Loucy (cell line): ENCODE measurements around the gene CTAGE6.
"Not testable (repeated sequence)": the region's sequence is repeated elsewhere in the genome, so short reads cannot be mapped to it uniquely, and the experiment has no call there.

ENCODE experiments used
- EZH2phosphoT487 ChIP-seq: fragments of 200-600 bp; IDR thresholded peaks from 2 replicates; pipeline ENCODE4 v1.6.1; 2018; ENCODE audit warnings: antibody characterized with exemption, mild to moderate bottlenecking, moderate library complexity, borderline replicate concordance
- TF ChIP-seq, protein P1 (sequence below): fragments of 200-600 bp; sonication (generic); conservative IDR thresholded peaks from 2 replicates; pipeline ENCODE4 v1.5.1; 2014; ENCODE audit warnings: mild to moderate bottlenecking, antibody characterized with exemption, low read length

- TF ChIP-seq, protein P1, sequence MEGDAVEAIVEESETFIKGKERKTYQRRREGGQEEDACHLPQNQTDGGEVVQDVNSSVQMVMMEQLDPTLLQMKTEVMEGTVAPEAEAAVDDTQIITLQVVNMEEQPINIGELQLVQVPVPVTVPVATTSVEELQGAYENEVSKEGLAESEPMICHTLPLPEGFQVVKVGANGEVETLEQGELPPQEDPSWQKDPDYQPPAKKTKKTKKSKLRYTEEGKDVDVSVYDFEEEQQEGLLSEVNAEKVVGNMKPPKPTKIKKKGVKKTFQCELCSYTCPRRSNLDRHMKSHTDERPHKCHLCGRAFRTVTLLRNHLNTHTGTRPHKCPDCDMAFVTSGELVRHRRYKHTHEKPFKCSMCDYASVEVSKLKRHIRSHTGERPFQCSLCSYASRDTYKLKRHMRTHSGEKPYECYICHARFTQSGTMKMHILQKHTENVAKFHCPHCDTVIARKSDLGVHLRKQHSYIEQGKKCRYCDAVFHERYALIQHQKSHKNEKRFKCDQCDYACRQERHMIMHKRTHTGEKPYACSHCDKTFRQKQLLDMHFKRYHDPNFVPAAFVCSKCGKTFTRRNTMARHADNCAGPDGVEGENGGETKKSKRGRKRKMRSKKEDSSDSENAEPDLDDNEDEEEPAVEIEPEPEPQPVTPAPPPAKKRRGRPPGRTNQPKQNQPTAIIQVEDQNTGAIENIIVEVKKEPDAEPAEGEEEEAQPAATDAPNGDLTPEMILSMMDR, result peak; percentile 73
- TF ChIP-seq EZH2phosphoT487, result not testable (repeated sequence)
Observed at GRCh38 chr7:143737037-143737819, 20.3 kb downstream of the CTAGE6 start.
